Fibroblast of skin of back (primary cell): Measurements from ENCODE around the gene APOH. TPM values are rescaled to one million over a fixed set of nuclear protein-coding genes. Genes with fewer than 3 reads are reported as not detected.
"Not testable (repeated sequence)": the region's sequence is repeated elsewhere in the genome, so short reads cannot be mapped to it uniquely, and the experiment has no call there.

ENCODE experiments used
- DNase-seq: peaks from one replicate; pipeline ENCODE4 v3.0.0-alpha.2; 2013
- polyA plus RNA-seq, 2 experiments: library from polyadenylated mRNA; unstranded; fragments of 120-200 nt; gene quantifications; one replicate each; pipeline ENCODE4 v1.2.1, GENCODE V29; 2013; ENCODE audit not compliant: insufficient read length in 2 of 2

The APOH gene, protein sequence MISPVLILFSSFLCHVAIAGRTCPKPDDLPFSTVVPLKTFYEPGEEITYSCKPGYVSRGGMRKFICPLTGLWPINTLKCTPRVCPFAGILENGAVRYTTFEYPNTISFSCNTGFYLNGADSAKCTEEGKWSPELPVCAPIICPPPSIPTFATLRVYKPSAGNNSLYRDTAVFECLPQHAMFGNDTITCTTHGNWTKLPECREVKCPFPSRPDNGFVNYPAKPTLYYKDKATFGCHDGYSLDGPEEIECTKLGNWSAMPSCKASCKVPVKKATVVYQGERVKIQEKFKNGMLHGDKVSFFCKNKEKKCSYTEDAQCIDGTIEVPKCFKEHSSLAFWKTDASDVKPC
- not detected for polyA plus RNA-seq (2013, experiment 1 of 2; ENCODE audit: insufficient read length)
- polyA plus RNA-seq (2013, experiment 2 of 2; ENCODE audit: insufficient read length) = not detected

GRCh38 chr17:66228887-66229782 is at the start of gene APOH:
APOH (minus strand) TSS chr17:66229415; CDS start chr17:66229379, 36 bp downstream.
- no peak for DNase-seq

GRCh38 chr17:66277191-66277590 is 48.0 kb upstream of the APOH start:
- DNase-seq = no peak

DNA sequence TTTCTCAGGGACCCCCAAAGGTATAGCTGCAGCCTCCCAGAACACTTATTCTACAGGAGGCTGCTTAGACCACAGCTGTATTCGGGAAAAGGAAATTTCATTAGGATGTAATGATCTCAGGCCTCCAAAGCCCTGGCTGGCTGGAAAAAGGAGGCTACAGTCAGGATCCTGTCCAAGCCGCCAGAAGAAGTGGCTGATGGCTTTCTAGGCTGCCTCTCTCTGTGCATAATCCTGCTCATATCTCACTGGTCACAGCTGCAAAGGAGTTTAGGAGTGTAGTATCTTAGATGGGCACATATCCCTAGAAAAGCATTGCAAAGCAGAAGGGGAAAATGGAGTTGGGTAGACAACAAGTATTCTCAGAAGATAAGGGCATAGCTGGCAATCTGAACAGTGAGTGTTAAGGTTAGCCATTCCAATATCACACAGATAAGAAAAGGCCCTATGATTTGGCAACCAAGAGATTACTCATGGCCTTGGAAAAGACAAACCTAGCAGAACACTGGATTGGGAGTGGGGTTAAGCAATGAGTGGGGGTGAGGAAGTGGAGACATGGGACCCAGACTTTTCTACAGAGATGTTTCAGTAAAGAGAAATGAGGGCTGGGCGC is 47.2 kb upstream of the APOH start:
- peak; percentile 44 for DNase-seq

DNA sequence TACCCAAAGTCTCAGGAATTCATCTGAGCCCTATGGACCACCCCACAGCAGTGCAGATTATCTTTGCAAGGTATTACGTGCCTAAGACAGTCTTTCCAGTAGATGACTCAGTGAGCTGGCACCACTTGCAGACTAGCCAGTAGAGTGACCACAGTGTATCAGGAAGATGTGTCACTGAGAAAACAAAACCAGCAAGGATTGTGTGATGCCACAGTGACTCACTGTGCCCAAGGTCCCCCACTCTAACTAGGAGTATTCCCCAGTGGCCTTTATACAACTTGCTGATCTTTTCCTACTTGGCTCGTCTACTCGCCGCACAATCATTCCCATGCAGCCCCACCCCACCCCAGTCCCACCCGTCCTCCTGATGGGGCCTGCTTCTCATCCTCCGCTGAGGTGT is 46.4 kb upstream of the APOH start:
- peak; percentile 100 for DNase-seq

- DNase-seq = no peak
These were observed 44.3 kb upstream of the APOH start for GRCh38 chr17:66273586-66273848.

DNA sequence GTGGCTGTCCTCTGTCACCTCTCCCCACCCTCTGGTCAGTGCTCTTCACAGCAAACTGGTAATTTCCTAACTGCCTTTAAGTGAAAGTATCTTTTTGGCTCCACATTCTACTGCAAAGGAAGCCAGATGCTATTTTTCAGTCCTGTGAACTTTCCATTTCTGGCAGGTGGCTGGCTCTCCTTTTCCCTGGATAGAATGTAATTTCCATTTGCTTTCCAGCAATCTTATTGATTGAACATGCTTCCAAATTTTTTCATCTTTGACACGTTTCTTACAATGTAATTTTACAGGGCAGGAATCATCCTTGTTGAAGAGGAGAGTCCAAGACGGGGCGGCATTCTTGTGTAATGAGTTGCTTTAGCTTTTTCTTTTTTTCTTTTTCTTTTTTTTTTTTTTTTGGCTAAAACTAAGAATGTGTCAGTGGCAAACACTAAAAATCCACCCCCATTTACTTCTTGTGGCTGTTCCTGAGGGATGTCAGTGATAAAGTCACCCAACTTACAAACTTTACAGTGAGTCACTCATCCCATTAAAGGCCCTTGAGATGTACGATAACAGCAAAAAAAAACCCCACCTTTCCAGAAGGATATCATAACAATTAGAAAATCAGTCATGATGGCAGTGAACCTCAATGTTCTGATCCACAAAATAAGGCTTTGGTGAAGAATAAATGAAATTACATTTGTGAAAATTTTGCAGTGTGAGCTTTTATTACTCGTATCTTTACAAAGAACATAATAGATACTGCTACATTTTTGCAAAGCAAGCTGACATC is 43.8 kb upstream of the APOH start:
- DNase-seq = peak; percentile 94

DNA sequence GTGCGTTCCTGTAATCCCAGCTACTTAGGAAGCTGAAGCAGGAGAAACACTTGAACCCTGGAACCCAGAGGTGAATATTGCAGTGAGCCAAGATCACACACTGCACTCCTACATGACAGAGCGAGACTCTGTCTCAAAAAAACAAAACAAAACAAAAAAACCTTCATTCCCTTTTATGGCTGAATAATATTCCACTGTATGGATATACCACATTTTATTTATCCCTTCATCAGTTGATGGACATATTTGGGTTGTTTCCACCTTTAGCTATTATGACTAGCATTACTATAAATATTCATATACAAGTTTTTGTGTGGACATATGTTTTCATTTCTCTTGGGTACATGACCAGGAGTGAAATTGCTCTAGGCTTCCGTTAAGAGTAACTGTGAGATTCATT is 42.3 kb upstream of the APOH start:
- no peak for DNase-seq

DNA sequence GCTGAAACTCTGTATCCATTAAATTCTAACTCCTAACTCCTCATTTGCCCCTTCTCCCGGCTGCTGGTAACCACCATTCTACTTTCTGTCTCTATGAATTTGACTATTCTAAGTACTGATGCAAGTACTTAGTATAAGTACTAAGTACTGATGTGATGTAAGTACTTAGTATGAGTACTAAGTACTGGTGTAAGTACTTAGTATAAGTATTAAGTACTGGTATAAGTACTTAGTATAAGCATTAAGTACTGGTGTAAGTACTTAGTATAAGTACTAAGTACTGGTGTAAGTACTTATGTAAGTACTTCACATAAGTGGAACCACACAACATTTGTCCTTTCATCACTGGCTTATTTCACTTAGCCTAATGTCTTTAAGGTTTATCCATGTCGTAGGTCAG is 40.9 kb upstream of the APOH start:
- no peak for DNase-seq

GRCh38 chr17:66268247-66268927 is 39.2 kb upstream of the APOH start:
- peak; percentile 87 for DNase-seq

DNA sequence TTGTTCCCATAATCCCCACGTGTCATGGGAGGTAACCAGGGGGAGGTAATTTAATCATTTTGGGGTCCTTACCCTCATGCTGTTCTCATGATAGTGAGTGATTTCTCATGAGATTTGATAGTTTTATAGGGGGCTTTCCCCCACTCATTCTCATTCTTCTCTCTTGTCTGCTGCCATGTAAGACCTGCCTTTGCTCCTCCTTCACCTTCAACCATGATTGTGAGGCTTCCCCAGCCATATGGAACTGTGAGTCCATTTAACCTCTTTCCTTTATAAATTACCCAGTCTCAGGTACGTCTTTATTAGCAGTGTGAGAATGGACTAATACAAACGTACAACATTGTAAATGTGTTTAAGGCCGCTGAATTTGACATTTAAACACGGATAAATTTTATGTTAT is 35.5 kb upstream of the APOH start:
- DNase-seq = no peak

- DNase-seq = no peak
These were observed 33.6 kb upstream of the APOH start for GRCh38 chr17:66262767-66263166.

- no peak for DNase-seq
These were observed 31.5 kb upstream of the APOH start for GRCh38 chr17:66260688-66261087.

- DNase-seq = no peak
These were observed 31.1 kb upstream of the APOH start for GRCh38 chr17:66260275-66260674.

GRCh38 chr17:66255527-66255971 is 26.3 kb upstream of the APOH start:
- DNase-seq = no peak

- peak; percentile 80 for DNase-seq
These were observed 25.9 kb upstream of the APOH start for GRCh38 chr17:66255112-66255511.

DNA sequence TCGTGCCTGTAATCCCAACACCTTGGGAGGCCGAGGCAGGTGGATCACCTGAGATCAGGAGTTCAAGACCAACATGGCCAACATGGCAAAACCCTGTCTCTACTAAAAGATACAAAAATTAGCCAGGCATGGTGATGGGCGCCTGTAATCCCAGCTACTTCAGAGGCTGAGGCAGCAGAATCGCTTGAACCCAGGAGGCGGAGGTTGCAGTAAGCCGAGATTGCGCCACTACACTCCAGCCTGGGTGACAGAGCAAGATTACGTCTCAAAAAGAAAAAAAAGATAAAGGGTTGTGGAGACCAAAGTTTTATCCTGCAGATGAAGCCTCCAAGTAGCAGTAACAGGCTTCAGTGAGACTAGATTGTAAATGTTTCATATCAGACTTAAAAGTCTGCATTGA is 24.2 kb upstream of the APOH start:
- not testable (repeated sequence) for DNase-seq

DNA sequence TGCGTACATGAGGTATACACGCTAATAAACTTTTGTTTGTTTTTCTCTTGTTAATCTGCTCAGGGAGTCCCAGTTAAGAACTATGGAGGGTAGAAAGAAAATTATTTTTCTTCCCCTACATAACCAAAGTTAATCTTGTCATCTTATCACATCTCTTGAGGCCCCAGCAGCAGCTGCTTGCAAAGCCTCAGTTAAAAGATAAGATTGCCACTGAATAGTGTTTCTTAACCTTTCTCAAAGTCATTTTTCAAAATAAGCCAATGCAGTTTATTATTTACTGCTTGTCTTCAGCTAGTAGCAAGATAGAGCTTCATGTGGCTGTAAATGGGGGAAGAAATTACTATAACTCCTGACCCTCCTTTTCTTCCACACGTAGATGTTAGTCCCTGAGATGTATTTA is 21.5 kb upstream of the APOH start:
- DNase-seq = no peak

- DNase-seq = no peak
These were observed 19.1 kb upstream of the APOH start for GRCh38 chr17:66248285-66248684.

- no peak for DNase-seq
These were observed 12.6 kb upstream of the APOH start for GRCh38 chr17:66241839-66242238.

DNA sequence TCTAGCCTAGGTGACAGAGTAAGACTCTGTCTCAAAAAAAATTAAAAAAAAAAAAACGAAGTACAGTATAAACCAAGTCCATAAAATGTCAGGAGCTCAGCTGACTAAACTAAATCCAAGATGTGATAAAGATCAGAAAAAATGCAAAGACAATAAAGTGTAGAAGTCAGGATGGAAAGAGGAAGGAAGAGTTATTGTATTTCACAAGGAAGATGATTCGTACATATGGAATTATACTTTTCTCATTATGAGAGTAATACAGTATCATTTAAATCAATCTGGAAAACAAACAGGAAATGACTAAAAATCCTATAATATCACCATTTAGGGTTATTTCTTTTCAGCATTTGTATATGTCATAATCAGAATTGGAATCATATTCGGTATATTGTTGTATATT is 11.4 kb upstream of the APOH start:
- DNase-seq = peak; percentile 71

GRCh38 chr17:66240013-66240412 is 10.8 kb upstream of the APOH start:
- no peak for DNase-seq
